ENCODE data around the gene TMEM200C.

DNA sequence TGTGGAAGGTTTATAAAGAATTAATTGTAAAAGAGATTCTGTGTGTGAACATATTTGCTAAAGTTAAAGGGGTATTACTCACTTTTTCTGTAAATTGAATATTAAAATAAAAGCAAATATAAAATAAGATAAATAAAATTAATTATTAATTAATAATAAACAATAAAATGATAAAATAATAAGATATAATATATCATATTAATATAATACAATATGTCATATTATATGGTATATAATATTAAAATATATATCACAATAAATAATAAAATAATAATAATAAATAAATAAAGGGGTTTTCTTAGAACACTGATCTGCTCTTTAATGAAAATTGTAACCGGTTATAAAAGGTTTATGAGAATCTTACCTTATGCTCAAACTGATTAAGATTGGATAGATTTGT is 29.8 kb downstream of the TMEM200C start:
- TF ChIP-seq, protein P1, sequence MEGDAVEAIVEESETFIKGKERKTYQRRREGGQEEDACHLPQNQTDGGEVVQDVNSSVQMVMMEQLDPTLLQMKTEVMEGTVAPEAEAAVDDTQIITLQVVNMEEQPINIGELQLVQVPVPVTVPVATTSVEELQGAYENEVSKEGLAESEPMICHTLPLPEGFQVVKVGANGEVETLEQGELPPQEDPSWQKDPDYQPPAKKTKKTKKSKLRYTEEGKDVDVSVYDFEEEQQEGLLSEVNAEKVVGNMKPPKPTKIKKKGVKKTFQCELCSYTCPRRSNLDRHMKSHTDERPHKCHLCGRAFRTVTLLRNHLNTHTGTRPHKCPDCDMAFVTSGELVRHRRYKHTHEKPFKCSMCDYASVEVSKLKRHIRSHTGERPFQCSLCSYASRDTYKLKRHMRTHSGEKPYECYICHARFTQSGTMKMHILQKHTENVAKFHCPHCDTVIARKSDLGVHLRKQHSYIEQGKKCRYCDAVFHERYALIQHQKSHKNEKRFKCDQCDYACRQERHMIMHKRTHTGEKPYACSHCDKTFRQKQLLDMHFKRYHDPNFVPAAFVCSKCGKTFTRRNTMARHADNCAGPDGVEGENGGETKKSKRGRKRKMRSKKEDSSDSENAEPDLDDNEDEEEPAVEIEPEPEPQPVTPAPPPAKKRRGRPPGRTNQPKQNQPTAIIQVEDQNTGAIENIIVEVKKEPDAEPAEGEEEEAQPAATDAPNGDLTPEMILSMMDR (IDR thresholded peaks at IDR 0.05): no peak
- no peak for TF ChIP-seq POLR2A (IDR thresholded peaks at IDR 0.05)

Data from Peyer's patch (tissue), 4 donors.